HG02981 (cell line): Measurements from ENCODE around the gene PRKX.
"Not testable (repeated sequence)": the region's sequence is repeated elsewhere in the genome, so short reads cannot be mapped to it uniquely, and the experiment has no call there.

ENCODE experiments used
- ATAC-seq: cut with Tn5 transposase; IDR thresholded peaks from one replicate; pipeline ENCODE4 v1.9.1; 2021; ENCODE audit warnings: mild to moderate bottlenecking, moderate library complexity; ENCODE audit not compliant: unreplicated experiment

The PRKX gene

GRCh38 chrX:3585719-3586118, 127.7 kb downstream of the PRKX start:
- no peak for ATAC-seq

GRCh38 chrX:3584415-3584996, 128.9 kb downstream of the PRKX start:
- no peak for ATAC-seq

GRCh38 chrX:3582451-3582850, 131.0 kb downstream of the PRKX start:
- no peak for ATAC-seq

GRCh38 chrX:3581609-3582108, 131.8 kb downstream of the PRKX start:
- ATAC-seq, result no peak

GRCh38 chrX:3577551-3577950, 135.9 kb downstream of the PRKX start:
- no peak for ATAC-seq

- ATAC-seq, result no peak
These were observed 136.5 kb downstream of the PRKX start for GRCh38 chrX:3576886-3577501.

GRCh38 chrX:3567686-3568085, 145.8 kb downstream of the PRKX start:
- no peak for ATAC-seq

GRCh38 chrX:3563451-3563850, 150.0 kb downstream of the PRKX start:
- no peak for ATAC-seq

- ATAC-seq, result not testable (repeated sequence)
These were observed 153.4 kb downstream of the PRKX start for GRCh38 chrX:3560010-3560409.
